Measurements from ENCODE around the gene PCSK1N. TPM values are rescaled to one million over a fixed set of nuclear protein-coding genes. Genes with fewer than 3 reads are reported as not detected.
A peak's percentile ranks its signal among the peaks of the same experiment; 100 is the strongest.
"Not testable (repeated sequence)": the region's sequence is repeated elsewhere in the genome, so short reads cannot be mapped to it uniquely, and the experiment has no call there.

Gene PCSK1N
- total RNA-seq, 1 experiment from 2014 or later: 35.2 TPM

DNA sequence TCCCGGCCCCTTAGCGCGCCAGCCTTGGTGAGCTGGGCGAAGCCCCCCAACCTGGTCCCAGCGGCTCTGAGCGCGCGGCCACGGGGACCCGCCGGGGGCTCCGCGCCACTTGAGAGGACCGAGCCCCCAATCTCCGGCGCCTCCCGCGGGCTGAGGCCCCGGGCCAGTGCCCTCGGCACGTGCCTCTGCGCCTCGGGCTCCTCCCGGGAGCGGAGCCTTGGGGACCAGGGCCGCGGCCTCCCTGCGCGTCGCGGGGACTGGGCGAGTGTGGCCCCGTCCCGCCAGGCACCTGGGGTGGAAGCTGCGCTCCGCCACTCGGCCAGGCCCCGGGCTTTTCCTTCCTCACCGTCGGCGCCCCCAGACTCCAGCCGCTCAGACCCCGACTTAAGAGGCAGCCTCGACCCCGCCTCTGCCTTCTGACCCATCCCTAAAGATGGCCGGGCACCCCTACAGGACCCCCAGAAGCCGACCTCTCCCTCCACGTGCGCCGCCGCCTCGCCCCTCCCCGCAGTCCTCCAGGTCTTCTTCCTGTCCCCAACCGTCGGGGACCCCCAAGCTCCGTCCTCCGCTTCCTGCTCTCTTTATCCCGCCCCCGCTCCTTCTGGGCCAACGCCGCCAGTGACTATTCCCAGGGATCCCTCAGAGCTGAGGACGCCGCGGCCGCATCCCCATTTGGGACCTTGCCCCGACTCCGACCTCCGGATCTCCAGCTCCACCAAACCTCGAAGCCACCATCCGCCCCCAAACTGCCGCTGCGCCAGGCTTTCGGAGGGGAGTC, 8.3 kb downstream of the PCSK1N start:
- no peak for DNase-seq (ENCODE audit: low read depth, low spot score)
- in situ Hi-C loops (cut with HindIII; ENCODE audit: low pct_unique_long_range_greater_than_20kb, low sequenced_read_pairs): no loop called here

- no peak for DNase-seq (ENCODE audit: low read depth, low spot score)
- in situ Hi-C loops (cut with HindIII; ENCODE audit: low pct_unique_long_range_greater_than_20kb, low sequenced_read_pairs): no loop called here
Observed at GRCh38 chrX:48826135-48826875, 9.1 kb downstream of the PCSK1N start, which contains the start of gene ERAS. Gene ERAS, plus strand, starts transcription at chrX:48826513. Its CDS starts 2,611 bp downstream, at chrX:48829124.

DNA sequence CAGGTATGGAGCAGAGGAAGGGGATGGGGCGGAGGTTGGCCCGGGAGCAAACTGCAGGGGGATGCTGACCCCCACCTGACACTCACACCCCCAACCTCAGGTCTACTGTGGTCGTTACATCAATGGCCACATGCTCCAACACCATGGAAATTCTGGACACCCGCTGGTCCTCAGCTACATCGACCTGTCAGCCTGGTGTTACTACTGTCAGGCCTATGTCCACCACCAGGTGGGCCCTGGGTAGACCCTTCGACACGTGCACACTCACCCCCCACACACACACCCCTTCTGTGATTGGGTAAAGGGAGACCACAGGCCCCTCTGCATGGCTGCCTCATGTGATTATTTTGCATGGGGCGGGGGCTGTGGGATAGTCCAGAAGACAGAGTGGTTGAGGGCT, 11.3 kb downstream of the PCSK1N start:
- no peak for DNase-seq (ENCODE audit: low read depth, low spot score)
- in situ Hi-C loops (cut with HindIII; ENCODE audit: low pct_unique_long_range_greater_than_20kb, low sequenced_read_pairs): no loop called here

DNA sequence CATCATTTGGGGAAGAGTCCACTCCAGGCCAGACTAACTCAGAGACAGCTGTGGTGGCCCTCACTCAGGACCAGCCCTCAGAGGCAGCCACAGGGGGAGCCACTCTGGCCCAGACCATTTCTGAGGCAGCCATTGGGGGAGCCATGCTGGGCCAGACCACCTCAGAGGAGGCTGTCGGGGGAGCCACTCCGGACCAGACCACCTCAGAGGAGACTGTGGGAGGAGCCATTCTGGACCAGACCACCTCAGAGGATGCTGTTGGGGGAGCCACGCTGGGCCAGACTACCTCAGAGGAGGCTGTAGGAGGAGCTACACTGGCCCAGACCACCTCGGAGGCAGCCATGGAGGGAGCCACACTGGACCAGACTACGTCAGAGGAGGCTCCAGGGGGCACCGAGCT, 12.4 kb downstream of the PCSK1N start:
- in situ Hi-C loops (cut with HindIII; ENCODE audit: low pct_unique_long_range_greater_than_20kb, low sequenced_read_pairs): no loop called here
- no peak for DNase-seq (ENCODE audit: low read depth, low spot score)

GRCh38 chrX:48819394-48819793, 16.0 kb downstream of the PCSK1N start:
- DNase-seq (ENCODE audit: low read depth, low spot score); in situ Hi-C loops (cut with HindIII; ENCODE audit: low pct_unique_long_range_greater_than_20kb, low sequenced_read_pairs): not testable (repeated sequence)

- DNase-seq (ENCODE audit: low read depth, low spot score): no peak
- in situ Hi-C loops (cut with HindIII; ENCODE audit: low pct_unique_long_range_greater_than_20kb, low sequenced_read_pairs): no loop called here
Observed at GRCh38 chrX:48818866-48819265, 16.5 kb downstream of the PCSK1N start.

DNA sequence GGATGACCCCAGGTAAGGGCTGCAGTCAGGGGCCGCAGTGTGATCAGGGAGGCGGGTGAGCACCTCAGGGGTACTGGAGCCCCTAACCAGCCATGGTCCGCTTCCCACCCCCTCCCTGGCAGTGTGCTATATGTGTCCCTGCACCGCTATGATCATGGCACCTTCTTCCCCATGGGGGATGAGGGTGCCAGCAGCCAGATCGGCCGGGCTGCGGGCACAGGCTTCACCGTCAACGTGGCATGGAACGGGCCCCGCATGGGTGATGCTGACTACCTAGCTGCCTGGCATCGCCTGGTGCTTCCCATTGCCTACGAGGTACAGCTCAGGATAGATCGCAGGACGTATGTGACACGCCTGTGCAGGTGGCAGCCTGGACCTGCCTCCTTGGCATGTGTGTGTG, 17.3 kb downstream of the PCSK1N start:
- no peak for DNase-seq (ENCODE audit: low read depth, low spot score)
- in situ Hi-C loops (cut with HindIII; ENCODE audit: low pct_unique_long_range_greater_than_20kb, low sequenced_read_pairs): no loop called here

GRCh38 chrX:48816014-48816810, 19.2 kb downstream of the PCSK1N start:
- in situ Hi-C loops (cut with HindIII; ENCODE audit: low pct_unique_long_range_greater_than_20kb, low sequenced_read_pairs): no loop called here
- no peak for DNase-seq (ENCODE audit: low read depth, low spot score)

- DNase-seq (ENCODE audit: low read depth, low spot score): no peak
- in situ Hi-C loops (cut with HindIII; ENCODE audit: low pct_unique_long_range_greater_than_20kb, low sequenced_read_pairs): no loop called here
Observed at GRCh38 chrX:48815266-48815665, 20.1 kb downstream of the PCSK1N start.

DNA sequence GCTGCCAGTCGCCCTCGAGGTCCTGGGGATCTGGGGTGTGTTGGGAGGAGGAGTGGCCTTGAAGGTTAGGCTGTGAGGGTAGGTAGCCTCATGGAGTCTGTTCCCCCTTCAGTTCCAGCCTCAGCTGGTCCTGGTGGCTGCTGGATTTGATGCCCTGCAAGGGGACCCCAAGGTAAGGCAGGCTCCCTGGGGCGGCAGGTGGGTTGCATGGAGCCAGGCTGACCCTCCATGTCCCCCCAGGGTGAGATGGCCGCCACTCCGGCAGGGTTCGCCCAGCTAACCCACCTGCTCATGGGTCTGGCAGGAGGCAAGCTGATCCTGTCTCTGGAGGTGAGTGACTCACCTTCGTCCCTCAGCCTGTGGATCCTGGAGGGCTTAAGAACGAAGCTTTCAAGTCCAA, 20.7 kb downstream of the PCSK1N start:
- no peak for DNase-seq (ENCODE audit: low read depth, low spot score)
- in situ Hi-C loops (cut with HindIII; ENCODE audit: low pct_unique_long_range_greater_than_20kb, low sequenced_read_pairs): no loop called here

DNA sequence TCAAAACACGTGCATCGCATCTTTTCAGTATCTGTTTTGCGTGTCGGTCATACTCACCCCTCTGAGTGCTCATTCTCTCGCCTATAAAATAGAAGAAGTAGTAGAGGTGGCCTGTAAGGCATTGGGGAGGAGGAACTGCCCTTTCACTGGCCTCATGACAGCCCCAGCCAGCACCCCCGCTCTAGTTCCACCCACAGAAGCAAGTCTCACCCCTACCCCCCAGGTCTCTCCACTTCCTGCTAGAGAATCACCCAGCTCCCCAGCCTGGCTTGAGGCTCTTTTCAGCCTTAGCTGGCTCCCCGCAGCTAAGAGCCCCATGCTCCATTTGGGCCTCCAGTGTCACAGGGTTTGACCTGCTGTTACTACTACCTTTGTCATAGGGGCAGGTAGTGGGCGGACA, 21.8 kb downstream of the PCSK1N start:
- DNase-seq (ENCODE audit: low read depth, low spot score): no peak
- in situ Hi-C loops (cut with HindIII; ENCODE audit: low pct_unique_long_range_greater_than_20kb, low sequenced_read_pairs): no loop called here

- DNase-seq (ENCODE audit: low read depth, low spot score): peak; percentile 16
- in situ Hi-C loops (cut with HindIII; ENCODE audit: low pct_unique_long_range_greater_than_20kb, low sequenced_read_pairs): no loop called here
Observed at GRCh38 chrX:48806081-48806480, 29.3 kb downstream of the PCSK1N start.

GRCh38 chrX:48802905-48803200, 32.6 kb downstream of the PCSK1N start:
- DNase-seq (ENCODE audit: low read depth, low spot score): no peak
- in situ Hi-C loops (cut with HindIII; ENCODE audit: low pct_unique_long_range_greater_than_20kb, low sequenced_read_pairs): no loop called here

- peak; percentile 91 for DNase-seq (ENCODE audit: low read depth, low spot score)
- in situ Hi-C loops (cut with HindIII; ENCODE audit: low pct_unique_long_range_greater_than_20kb, low sequenced_read_pairs): no loop called here
Observed at GRCh38 chrX:48802089-48802904, 33.1 kb downstream of the PCSK1N start.

GRCh38 chrX:48801280-48802088, 33.9 kb downstream of the PCSK1N start, which contains the start of gene HDAC6:
Gene HDAC6, plus strand, starts transcription at chrX:48802067. Its CDS starts 626 bp downstream, at chrX:48802693.
- in situ Hi-C loops (cut with HindIII; ENCODE audit: low pct_unique_long_range_greater_than_20kb, low sequenced_read_pairs): no loop called here
- peak; percentile 98 for DNase-seq (ENCODE audit: low read depth, low spot score)

DNA sequence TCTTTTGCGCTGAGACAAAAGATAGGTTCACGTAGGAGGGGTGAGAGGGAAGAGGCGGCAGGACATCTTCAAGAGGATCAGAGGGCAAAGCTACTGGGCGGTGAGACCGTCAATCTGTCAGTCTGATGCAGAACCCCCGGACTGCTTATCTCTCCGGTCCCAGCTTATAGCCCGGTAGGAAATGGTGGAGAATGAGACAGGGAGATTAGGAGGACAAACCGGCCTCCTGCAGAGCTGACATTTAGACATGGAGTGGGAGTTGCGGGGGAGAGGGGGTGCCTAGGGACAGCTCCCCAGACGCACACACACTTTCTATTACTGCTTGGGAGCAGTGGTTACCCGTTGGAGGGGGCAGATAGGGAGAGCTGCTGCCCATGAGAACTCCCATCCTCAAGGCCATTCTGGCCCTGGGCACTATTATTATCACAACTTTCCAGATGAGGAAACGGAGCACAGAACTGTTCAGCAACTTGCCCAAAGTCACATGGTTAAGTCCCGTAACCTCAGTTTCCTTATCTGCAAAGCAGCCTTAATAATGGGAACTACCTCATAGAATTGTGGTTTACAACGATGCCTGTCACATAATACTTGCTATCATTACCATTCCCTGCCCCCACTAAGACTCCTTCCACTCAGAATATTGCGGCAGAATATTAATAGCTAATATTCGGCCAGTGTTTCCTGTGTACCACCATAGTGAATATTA, 34.7 kb downstream of the PCSK1N start:
- in situ Hi-C loops (cut with HindIII; ENCODE audit: low pct_unique_long_range_greater_than_20kb, low sequenced_read_pairs): no loop called here
- no peak for DNase-seq (ENCODE audit: low read depth, low spot score)
